A673 (cell line): ENCODE data around the gene WEE2.

Source experiments
- EZH2 ChIP-seq: fragments of 200-600 bp; sonication (generic); IDR thresholded peaks from 2 replicates; pipeline ENCODE4 v1.6.1; 2017; ENCODE audit warnings: borderline replicate concordance, low read depth, mild to moderate bottlenecking, mixed read lengths, antibody characterized with exemption, low read length; ENCODE audit not compliant: poor library complexity, severe bottlenecking
- TF ChIP-seq, protein P1 (sequence below): fragments of 300-800, 200-600 bp; sonication (generic); conservative IDR thresholded peaks from 2 replicates; pipeline ENCODE4 v1.5.1; 2017; ENCODE audit warnings: low read depth, mild to moderate bottlenecking, antibody characterized with exemption, low read length, moderate library complexity, mixed read lengths

DNA sequence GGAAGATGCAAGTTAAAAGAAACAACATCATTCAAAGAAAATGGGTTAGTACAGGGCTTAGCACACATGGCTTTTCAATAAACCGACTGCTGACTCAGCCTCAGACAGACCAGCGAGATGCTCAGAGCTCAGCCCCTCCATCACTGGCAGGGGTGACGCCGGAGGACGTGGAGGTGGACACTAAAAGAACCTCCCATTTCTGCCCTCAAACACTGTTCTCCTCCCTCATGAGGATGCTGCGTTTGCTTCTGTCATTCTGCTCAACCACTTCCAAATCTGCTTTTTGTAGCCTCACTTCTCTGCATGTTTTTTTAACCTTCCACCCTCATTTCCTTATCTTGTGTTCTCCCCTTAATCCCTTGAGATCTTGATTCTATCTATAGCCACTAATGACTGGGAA lies 21.5 kb upstream of the WEE2 start:
- TF ChIP-seq, protein P1, sequence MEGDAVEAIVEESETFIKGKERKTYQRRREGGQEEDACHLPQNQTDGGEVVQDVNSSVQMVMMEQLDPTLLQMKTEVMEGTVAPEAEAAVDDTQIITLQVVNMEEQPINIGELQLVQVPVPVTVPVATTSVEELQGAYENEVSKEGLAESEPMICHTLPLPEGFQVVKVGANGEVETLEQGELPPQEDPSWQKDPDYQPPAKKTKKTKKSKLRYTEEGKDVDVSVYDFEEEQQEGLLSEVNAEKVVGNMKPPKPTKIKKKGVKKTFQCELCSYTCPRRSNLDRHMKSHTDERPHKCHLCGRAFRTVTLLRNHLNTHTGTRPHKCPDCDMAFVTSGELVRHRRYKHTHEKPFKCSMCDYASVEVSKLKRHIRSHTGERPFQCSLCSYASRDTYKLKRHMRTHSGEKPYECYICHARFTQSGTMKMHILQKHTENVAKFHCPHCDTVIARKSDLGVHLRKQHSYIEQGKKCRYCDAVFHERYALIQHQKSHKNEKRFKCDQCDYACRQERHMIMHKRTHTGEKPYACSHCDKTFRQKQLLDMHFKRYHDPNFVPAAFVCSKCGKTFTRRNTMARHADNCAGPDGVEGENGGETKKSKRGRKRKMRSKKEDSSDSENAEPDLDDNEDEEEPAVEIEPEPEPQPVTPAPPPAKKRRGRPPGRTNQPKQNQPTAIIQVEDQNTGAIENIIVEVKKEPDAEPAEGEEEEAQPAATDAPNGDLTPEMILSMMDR, result no peak
- no peak for TF ChIP-seq EZH2
